Measurements from ENCODE around the gene FNIP2.
"Not testable (repeated sequence)": the region's sequence is repeated elsewhere in the genome, so short reads cannot be mapped to it uniquely, and the experiment has no call there.

Gene FNIP2

DNA sequence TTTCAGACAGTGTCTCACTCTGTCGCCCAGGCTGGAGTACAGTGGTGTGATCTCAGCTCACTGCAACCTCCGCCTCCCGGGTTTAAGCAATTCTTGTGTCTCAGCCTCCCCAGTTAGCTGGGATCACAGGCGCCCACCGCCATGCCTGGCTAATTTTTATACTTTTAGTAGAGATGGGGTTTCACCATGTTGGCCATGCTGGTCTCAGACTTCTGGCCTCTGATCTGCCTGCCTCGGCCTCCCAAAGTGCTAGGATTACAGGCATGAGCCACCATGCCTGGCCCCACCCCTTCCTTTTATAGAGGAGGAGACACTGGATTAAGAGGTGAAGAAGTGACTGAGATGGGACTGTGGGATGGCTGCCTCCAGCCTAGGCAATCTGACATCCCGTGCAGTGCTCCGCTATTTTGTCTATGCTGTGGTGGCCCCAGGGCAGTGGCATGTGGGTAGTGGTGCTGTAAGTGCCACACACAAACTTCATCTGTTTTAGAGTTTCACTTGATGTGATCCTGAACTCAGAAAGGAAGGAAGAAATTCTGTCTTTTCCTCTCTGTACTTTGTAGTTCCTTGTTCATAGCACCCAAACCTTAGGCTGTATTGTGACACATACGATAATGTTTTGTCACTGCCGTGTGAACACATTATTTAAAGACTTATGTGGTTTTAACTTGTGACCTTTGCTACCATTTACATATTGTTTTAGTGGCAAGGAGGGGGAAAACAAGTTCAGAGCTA lies 48.9 kb downstream of the FNIP2 start:
- no peak for DNase-seq

DNA sequence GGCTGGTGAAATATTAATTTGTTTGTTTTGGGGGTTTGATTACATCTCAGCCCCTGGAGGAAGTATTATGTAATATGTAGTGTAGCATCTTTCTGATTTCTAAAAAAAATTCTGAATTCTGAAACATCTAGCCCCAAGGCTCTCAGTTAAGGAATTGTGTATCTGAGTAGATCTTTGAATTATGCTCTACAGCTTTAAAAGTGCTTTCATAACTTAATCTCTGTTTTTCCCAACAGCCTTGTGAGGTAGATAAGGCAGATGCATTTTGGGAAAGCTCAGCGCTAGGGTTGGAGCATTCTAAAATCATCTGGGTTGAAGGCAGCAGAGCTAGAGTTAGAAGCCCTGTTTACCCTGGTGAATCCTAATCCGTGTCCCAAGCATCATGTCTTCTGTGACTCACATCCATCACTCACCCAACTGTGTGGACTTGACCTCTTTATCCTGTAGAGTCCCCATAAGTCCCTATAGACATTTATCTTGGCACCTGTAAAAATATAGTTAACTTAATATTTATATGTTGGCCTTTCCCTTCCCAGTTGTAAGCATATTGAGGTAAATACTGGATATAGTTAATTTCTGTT lies 49.8 kb downstream of the FNIP2 start:
- DNase-seq, result no peak

DNA sequence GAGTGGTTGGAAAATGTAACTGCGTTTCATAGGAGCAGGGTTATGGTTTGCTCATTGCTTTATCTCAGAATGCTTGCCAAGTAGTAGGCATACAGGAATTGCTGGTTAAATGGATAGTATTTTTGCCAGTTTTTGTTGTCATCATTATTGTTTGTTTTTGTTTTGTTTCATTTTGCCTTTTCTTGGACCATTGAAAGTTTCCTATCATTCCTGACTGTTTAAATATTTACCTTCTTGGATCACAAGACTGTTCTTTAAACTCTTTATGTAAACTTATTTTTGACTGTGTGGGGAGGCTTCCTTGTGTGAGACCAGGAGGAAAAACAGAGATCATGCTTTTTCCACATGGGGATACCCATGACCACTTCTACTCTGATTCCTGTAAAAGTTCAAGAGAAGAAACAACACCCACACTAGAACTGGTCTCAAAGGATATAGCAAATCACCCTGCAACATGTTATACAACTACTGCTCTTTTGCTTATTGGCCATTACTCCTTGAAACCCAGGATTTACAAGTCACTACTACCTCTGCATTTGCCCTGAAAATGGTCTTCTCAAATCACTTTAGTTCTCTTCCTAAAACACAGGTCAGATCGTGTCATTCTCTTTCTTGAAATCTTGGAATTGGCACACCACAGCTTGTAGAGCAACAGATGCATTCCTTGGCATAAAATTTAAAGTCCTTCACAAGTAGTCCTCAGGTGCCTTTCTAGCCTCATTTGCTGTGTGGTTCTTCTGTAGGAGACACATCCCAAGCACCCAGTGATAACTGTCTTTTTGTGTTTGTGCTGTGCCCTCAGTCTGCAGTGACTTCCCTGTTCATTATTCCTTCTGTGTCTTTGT lies 51.3 kb downstream of the FNIP2 start:
- no peak for DNase-seq

GRCh38 chr4:158821228-158821971 lies 52.6 kb downstream of the FNIP2 start:
- DNase-seq, result no peak

DNA sequence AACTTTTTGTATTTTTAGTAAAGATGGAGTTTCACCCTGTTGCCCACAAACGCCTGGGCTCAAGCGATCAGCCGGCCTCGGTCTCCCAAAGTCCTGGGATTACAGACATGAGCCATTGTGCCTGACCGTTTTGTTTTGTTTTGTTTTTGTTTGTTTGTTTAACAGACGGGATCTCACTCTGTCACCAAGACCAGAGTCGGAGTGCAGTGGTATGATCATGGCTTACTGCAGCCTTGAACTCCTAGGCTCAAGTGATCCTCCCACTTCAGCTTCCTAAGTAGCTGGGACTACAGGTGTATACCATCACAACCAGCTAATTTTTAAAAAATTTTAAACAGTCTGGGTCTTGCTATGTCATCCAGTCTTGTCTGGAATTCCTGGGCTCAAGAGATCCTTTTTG lies 53.5 kb downstream of the FNIP2 start:
- DNase-seq, result no peak

DNA sequence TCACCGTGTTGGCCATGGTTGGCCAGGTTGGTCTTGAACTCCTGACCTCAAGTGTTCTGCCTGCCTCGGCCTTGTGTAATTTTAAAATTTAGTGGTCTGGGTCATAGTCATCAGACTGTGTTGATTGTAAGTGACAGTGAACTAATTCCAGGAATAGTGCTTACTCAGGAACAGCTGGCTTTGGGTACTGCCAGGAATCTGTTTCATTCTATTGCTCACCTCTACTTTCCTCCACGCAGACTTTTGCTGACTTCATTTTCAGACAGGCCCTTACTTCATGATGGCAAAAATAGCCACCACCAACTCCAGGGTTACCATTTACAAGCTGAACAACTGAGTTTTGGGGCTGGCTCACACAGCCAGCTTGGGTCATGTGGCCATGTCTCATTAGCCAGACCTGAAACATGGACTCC lies 54.6 kb downstream of the FNIP2 start:
- peak; percentile 38 for DNase-seq

- DNase-seq, result no peak
Observed at GRCh38 chr4:158824425-158825274, 55.8 kb downstream of the FNIP2 start.

- no peak for DNase-seq
Observed at GRCh38 chr4:158825433-158826036, 56.7 kb downstream of the FNIP2 start.

GRCh38 chr4:158826057-158826456 lies 57.2 kb downstream of the FNIP2 start:
- peak; percentile 50 for DNase-seq

DNA sequence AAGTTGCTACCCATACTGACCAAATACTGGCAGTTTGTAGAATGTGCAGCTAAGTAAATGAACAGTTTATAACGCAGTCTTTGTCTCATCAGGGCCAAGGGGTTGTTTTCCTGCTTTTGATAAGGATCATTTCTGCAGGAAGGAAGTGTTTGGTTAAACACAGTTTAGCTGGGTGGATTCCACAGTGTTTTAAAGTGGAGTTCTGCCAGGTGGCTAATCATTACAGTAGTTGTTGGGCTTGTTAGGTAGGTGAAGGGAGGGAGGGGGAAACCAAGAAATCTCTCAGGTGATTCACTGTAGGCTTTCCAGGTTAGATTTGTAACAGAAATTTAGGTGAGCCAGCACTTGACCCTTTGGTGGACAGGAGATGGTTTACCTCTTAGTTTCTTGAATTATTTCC lies 58.1 kb downstream of the FNIP2 start:
- DNase-seq, result no peak

DNA sequence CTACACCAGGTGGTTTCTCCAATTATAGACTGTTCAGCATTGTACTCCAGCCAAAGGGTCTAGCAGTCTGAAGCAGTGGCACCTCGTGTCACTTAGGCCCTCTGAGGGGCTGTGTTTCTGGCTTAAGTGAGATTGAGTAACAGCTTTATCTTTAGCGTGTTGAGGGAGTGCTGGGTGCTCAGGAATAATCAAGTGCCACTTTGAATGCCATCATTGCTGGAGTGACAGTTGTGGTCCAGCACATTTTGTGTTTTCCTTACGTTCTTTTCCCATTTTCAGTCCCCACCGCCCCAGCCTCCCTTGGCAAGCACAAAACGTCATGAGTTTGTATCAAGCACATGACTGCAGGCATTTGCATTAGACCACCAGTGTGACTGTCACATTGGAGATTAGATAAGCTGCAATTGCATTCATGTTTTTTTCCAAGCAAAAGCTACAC lies 58.7 kb downstream of the FNIP2 start:
- no peak for DNase-seq

GRCh38 chr4:158828151-158828550 lies 59.3 kb downstream of the FNIP2 start:
- not testable (repeated sequence) for DNase-seq

DNA sequence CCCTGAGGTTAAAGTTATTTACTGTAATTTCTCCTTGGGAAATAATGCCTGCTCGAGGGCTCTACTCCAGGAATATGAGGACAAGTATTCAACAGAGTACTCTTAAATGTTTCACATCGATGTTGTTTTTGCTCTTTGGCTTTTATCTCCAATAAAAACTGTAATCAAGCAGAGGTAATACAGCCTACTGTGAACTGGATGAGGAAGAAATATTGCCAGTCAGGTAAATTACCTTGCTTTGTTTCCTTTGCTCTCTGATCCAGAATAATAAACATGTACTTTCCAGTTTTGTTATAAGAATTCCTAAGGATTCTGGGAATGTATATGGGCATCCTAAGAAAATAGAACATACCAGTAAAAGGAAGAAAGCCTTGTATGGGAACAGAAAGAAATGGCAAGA lies 60.4 kb downstream of the FNIP2 start:
- DNase-seq, result no peak

DNA sequence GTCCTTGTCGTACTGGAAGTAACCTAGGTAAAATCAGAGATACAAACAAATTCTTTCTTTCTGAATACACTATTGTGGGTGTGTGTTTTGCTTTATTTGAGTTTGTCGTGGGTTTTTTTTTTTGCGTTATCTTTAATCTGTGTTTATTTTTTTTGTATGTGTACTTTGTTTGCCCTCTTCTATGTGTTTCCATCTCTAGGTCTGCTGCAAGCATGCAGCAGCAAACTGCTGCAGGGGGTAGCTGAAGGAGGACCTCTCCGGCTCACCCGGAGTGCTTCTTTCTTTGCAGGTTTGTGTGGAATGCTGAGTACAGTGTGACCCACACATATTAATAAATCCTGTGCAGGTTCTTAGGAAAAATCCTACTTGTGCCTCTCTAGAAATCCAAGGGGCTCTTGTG lies 64.8 kb downstream of the FNIP2 start:
- no peak for DNase-seq

- no peak for DNase-seq
Observed at GRCh38 chr4:158835226-158836001, 66.6 kb downstream of the FNIP2 start.

GRCh38 chr4:158836002-158836369 lies 67.2 kb downstream of the FNIP2 start:
- no peak for DNase-seq

DNA sequence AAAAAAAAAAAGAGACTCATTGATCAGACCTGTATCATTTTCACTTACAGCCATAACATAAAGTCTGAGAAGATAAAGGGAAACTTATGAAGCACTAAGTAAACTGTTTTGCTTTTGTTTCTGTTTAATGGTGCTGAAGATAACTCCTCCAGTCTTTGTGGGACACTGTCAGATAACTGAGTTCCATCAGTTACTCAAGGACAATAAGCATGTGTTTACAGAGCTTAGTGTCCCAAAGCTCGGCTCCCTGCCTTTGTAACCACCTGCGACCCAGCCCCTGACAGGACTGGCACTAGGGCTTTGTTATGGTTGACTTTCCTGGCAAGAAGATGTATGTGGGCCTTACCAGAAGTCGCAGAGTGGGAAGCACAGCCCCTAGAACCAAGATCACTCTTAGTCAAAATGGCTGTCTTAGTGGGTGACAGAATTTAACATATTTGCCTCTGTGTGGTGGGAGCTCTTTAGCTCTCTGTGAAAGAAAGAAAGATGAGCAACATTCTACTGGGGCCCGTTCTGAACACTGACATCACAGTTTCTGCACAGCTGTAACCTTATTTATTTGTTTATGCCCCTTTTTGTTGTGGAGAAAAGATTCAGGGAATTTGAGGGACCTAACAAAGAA lies 68.1 kb downstream of the FNIP2 start:
- no peak for DNase-seq

DNA sequence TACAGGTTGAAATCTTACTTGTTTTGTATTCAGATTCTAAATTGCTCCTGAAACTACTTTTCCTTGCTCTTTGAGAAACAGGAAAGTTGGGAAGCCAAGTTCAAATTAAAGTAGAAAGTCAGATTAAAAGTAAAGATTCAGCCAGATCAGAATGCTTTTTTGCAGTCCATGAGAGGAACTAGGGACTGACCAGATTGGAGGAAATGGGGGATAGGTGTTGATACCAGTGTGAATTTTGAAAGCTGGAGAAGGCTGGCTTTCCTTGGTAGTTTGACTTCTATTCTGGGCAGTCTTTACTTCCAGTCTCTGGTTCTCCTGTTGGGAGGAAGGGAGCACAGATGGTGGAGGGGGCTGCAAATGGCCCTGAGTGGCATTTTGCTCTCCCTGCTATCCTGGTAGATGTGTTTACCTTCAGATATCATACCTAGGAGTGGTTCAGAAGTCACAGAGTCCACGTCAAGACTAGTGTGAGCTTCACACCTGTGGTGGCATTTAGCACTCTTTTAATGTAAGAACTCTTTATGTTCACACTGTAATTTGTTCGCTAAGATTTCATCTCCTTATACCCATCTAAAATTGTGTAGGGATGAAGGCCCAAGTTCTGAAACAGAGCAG lies 68.8 kb downstream of the FNIP2 start:
- DNase-seq, result no peak

- no peak for DNase-seq
Observed at GRCh38 chr4:158840131-158840530, 71.3 kb downstream of the FNIP2 start.

GRCh38 chr4:158841540-158841939 lies 72.7 kb downstream of the FNIP2 start:
- DNase-seq, result no peak

All from RPMI8226 (cell line).